Measurements from ENCODE around the gene WDR37.

Gene WDR37

DNA sequence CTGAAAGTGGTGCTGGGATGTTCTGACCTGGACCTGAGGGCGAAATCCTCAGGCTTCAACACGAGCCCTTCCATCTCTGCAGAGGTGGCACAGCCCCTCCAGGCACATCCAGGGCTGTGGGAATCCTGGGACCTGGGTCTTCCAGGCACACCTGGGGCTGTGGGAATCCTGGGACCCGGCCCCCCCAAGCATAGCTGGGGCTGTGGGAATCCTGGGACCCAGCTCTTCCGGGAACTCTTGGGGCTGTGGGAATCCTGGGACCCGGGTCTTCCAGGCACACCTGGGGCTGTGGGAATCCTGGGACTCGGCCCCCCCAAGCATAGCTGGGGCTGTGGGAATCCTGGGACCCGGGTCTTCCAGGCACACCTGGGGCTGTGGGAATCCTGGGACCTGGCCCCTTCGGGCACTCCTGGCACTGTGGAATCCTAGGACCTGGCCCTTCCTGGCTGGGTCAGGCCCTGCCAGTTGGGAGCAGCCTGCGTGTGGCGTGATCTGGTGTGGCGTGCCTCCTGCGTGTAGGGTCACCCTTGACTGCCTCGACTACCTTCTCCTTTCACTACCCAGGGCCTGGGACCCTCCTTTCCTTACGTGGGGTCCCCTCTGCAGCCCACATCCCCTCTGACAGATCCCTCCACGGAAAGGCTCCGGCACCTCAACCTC, 124.0 kb downstream of the WDR37 start:
- FAIRE-seq (no peak), DNase-seq (ENCODE audit: insufficient read length, low spot score) (no peak)
- TF ChIP-seq POLR2A (IDR thresholded peaks at IDR 0.05; ENCODE audit: low read depth, low read length), result no peak

DNA sequence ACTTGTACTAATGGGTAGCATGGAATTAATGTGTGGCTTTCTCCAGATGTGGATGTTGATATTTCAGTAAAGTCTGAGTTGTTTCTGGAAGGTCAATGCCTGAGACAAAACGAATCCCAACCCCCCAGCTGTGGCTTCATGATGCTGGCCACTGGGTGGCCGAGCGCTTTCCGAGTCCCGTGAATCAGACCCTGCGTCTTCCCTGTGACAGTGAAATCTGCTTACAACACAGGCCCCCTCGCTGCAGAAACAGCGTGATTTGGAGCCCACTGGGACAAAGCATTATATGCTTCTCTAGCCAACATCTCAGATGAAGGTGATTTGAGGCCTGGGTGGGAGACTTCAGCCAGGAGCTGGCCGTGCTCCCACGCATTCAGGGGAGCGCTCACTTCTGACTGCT, 124.7 kb downstream of the WDR37 start:
- no peak for DNase-seq (ENCODE audit: insufficient read length, low spot score)
- TF ChIP-seq POLR2A (IDR thresholded peaks at IDR 0.05; ENCODE audit: low read depth, low read length), result no peak
- FAIRE-seq, result no peak

All from H54 (cell line).